DOHH2 (cell line): ENCODE data around the gene ADAMTSL5.
"Not testable (repeated sequence)": the region's sequence is repeated elsewhere in the genome, so short reads cannot be mapped to it uniquely, and the experiment has no call there.

Source experiments
- H3F3A ChIP-seq: fragments of 200-600 bp; sonication (generic), shearing (Covaris generic); 2 replicates; pipeline ENCODE4 v1.6.0; 2016; ENCODE audit warnings: antibody characterized with exemption, mild to moderate bottlenecking; ENCODE audit not compliant: control insufficient read depth, insufficient read depth
- H3K27ac ChIP-seq: fragments of 200-600 bp; sonication (generic); 2 replicates; pipeline ENCODE4 v1.5.1; 2014; ENCODE audit warnings: low read depth, mild to moderate bottlenecking, low read length, moderate library complexity
- H3K27me3 ChIP-seq: fragments of 200-600 bp; sonication (generic); 2 replicates; pipeline ENCODE4 v1.6.1; 2014; ENCODE audit warnings: mild to moderate bottlenecking, low read length, mixed read lengths; ENCODE audit not compliant: control insufficient read depth
- H3K36me3 ChIP-seq: fragments of 200-600 bp; sonication (generic); 2 replicates; pipeline ENCODE4 v1.6.1; 2014; ENCODE audit warnings: mild to moderate bottlenecking, low read length, moderate library complexity, mixed read lengths; ENCODE audit not compliant: control insufficient read depth
- H3K4me1 ChIP-seq: fragments of 200-600 bp; sonication (generic); 2 replicates; pipeline ENCODE4 v1.6.1; 2014; ENCODE audit warnings: mild to moderate bottlenecking, low read length, mixed read lengths; ENCODE audit not compliant: control insufficient read depth
- H3K4me2 ChIP-seq: fragments of 200-600 bp; sonication (generic); 2 replicates; pipeline ENCODE4 v1.6.0; 2014; ENCODE audit warnings: mild to moderate bottlenecking, low read length, moderate library complexity
- H3K4me3 ChIP-seq: fragments of 200-600 bp; sonication (generic); 2 replicates; pipeline ENCODE4 v1.5.1; 2014; ENCODE audit warnings: mild to moderate bottlenecking, low read length, mixed read lengths
- H3K79me2 ChIP-seq: fragments of 200-600 bp; sonication (generic); 2 replicates; pipeline ENCODE4 v1.6.1; 2014; ENCODE audit warnings: mild to moderate bottlenecking, low read length, mixed read lengths; ENCODE audit not compliant: control insufficient read depth
- H3K9me2 ChIP-seq: fragments of 200-600 bp; sonication (generic); replicated peaks from 2 replicates; pipeline ENCODE4 v1.6.1; 2014; ENCODE audit warnings: mild to moderate bottlenecking, low read length, mixed read lengths; ENCODE audit not compliant: control insufficient read depth
- H3K9me3 ChIP-seq: fragments of 200-600 bp; sonication (generic); 2 replicates; pipeline ENCODE4 v1.6.1; 2014; ENCODE audit warnings: antibody characterized with exemption, low read length, mixed read lengths; ENCODE audit not compliant: control insufficient read depth, insufficient read depth
- H4K20me1 ChIP-seq: fragments of 200-600 bp; sonication (generic); 2 replicates; pipeline ENCODE4 v1.6.0; 2014; ENCODE audit warnings: low read depth, mild to moderate bottlenecking, antibody characterized with exemption, low read length, moderate library complexity; ENCODE audit not compliant: control insufficient read depth, insufficient read depth
- CTCF ChIP-seq: fragments of 200-600 bp; sonication (generic); IDR thresholded peaks from one replicate; pipeline ENCODE4 v1.5.1; 2014; ENCODE audit warnings: antibody characterized with exemption, mild to moderate bottlenecking, low read depth, low read length; ENCODE audit not compliant: poor library complexity, severe bottlenecking
- EZH2phosphoT487 ChIP-seq: fragments of 200-600 bp; sonication (generic); IDR thresholded peaks from 2 replicates; pipeline ENCODE4 v1.6.1; 2017; ENCODE audit warnings: borderline replicate concordance, mild to moderate bottlenecking, antibody characterized with exemption, low read length, moderate library complexity, mixed read lengths

ADAMTSL5 gene

GRCh38 chr19:1502433-1503088 is 10.3 kb downstream of the ADAMTSL5 start:
- Histone ChIP-seq H3K9me2 (no peaks in the 10 kb centered on the region), H3K27ac (no peak overlapping the region), H3F3A (0 out of 2 replicates have a peak, but pooled peaks cover 2% of the 10 kb centered on the region), H3K4me3 (no peak overlapping the region), H3K9me3 (peaks cover 3% of the 10 kb centered on the region; the same call in 1 of the 2 replicates), H3K79me2 (no peaks in the 10 kb centered on the region), H3K4me1 (peaks cover 5% of the 10 kb centered on the region), H3K36me3 (no peaks in the 10 kb centered on the region), H4K20me1 (no peaks in the 10 kb centered on the region), H3K4me2 (no peak overlapping the region), H3K27me3 (peaks cover 5% of the 10 kb centered on the region; the same call in 1 of the 2 replicates)
- TF ChIP-seq EZH2phosphoT487 (no peak), CTCF (no peak)

- Histone ChIP-seq H3K79me2 (no peaks in the 10 kb centered on the region), H3K27me3 (peaks cover 5% of the 10 kb centered on the region; the same call in 1 of the 2 replicates), H3K4me1 (peaks cover 5% of the 10 kb centered on the region), H3K9me3 (no peaks in the 10 kb centered on the region), H4K20me1 (no peaks in the 10 kb centered on the region), H3K4me2 (no peak overlapping the region), H3K27ac (no peak overlapping the region), H3K36me3 (no peaks in the 10 kb centered on the region), H3K9me2 (no peaks in the 10 kb centered on the region), H3F3A (0 out of 2 replicates have a peak, but pooled peaks cover 2% of the 10 kb centered on the region), H3K4me3 (no peak overlapping the region)
- TF ChIP-seq CTCF (no peak), EZH2phosphoT487 (no peak)
Measured at GRCh38 chr19:1501200-1501595, 11.6 kb downstream of the ADAMTSL5 start.

GRCh38 chr19:1499231-1499630 is 13.6 kb downstream of the ADAMTSL5 start:
- H3K9me2 ChIP-seq, H3K79me2 ChIP-seq, H3K27me3 ChIP-seq, H3K9me3 ChIP-seq, H4K20me1 ChIP-seq, H3K36me3 ChIP-seq, H3K4me3 ChIP-seq, H3F3A ChIP-seq, H3K4me1 ChIP-seq, H3K4me2 ChIP-seq, H3K27ac ChIP-seq: not testable (repeated sequence)

GRCh38 chr19:1497578-1498235 is 15.1 kb downstream of the ADAMTSL5 start:
- TF ChIP-seq EZH2phosphoT487: no peak
- TF ChIP-seq CTCF: no peak
- H3K27me3 ChIP-seq: no peaks in the 10 kb centered on the region
- no peaks in the 10 kb centered on the region for H3K36me3 ChIP-seq
- no peaks in the 10 kb centered on the region for H3K9me3 ChIP-seq
- H3K4me2 ChIP-seq: no peak overlapping the region
- H3K4me3 ChIP-seq: no peak overlapping the region
- H3K27ac ChIP-seq: no peak overlapping the region
- H3K79me2 ChIP-seq: no peaks in the 10 kb centered on the region
- H3K9me2 ChIP-seq: no peaks in the 10 kb centered on the region
- 0 out of 2 replicates have a peak, but pooled peaks cover 1% of the 10 kb centered on the region for H3F3A ChIP-seq
- H4K20me1 ChIP-seq: no peaks in the 10 kb centered on the region
- H3K4me1 ChIP-seq: no peaks in the 10 kb centered on the region
